Breast epithelium (tissue), 4 donors: ENCODE measurements around the gene SIAH1. TPM values are rescaled to one million over a fixed set of nuclear protein-coding genes. Genes with fewer than 3 reads are reported as not detected.
"Not testable (repeated sequence)": the region's sequence is repeated elsewhere in the genome, so short reads cannot be mapped to it uniquely, and the experiment has no call there.

Experiments used
- DNase-seq, 2 donors: peaks; one replicate each; pipeline ENCODE4 v3.0.0-alpha.2; 2019; ENCODE audit warnings: low spot score in 2 of 2
- H3K27ac ChIP-seq, 2 donors: fragments of 200-600 bp; sonication (generic) in 1 of 2; one replicate each; pipeline ENCODE4 v1.5.1; 2016 to 2019; ENCODE audit warnings: mild to moderate bottlenecking in 1 of 2
- H3K27me3 ChIP-seq, 2 donors: fragments of 200-600 bp; sonication (generic) in 1 of 2; one replicate each; pipeline versions ENCODE4 v1.5.1 to v1.6.0; 2017 to 2019; ENCODE audit warnings: control low read depth in 1 of 2, mild to moderate bottlenecking in 1 of 2
- H3K36me3 ChIP-seq: fragments of 200-600 bp; one replicate; pipeline ENCODE4 v1.5.1; 2019
- H3K4me1 ChIP-seq, 2 donors: fragments of 200-600 bp; sonication (generic); one replicate each; pipeline ENCODE4 v1.5.1; 2016 to 2019; ENCODE audit warnings: control low read depth in 1 of 2
- H3K4me3 ChIP-seq, 3 donors: fragments of 200-600 bp; sonication (generic); 1 replicate in 2 of 3; 2 replicates in 1 of 3; pipeline ENCODE4 v1.5.1; 2016 to 2019; ENCODE audit warnings: mild to moderate bottlenecking in 3 of 3, moderate library complexity in 2 of 3
- H3K9me3 ChIP-seq, 2 donors: fragments of 200-600 bp; sonication (generic) in 1 of 2; one replicate each; pipeline ENCODE4 v1.5.1; 2016 to 2019; ENCODE audit warnings: control low read depth in 1 of 2
- CTCF ChIP-seq, 3 donors: fragments of 450-650 bp; IDR thresholded peaks; one replicate each; pipeline ENCODE4 v1.5.1; 2016 to 2017; ENCODE audit warnings: antibody characterized with exemption in 3 of 3, mild to moderate bottlenecking in 3 of 3, moderate library complexity in 3 of 3
- POLR2A ChIP-seq: fragments of 450-650 bp; IDR thresholded peaks from one replicate; pipeline ENCODE4 v1.6.1; 2016; ENCODE audit warnings: antibody characterized with exemption, mild to moderate bottlenecking, moderate library complexity
- POLR2AphosphoS5 ChIP-seq, 3 donors: sonication (generic); formaldehyde crosslinking; IDR thresholded peaks; one replicate each; pipeline ENCODE4 v1.6.1; 2017; ENCODE audit warnings: antibody characterized with exemption in 3 of 3
- intact Hi-C: fragments of 100-400 bp; cut with DNase I; formaldehyde crosslinking; loops from one replicate; pipeline ENCODE4 v1.15.1; 2023; ENCODE audit warnings: low total_unique reads
- total RNA-seq, 3 donors: library from RNA; depleted of rRNA; stranded (reverse); fragments of >200 nt; gene quantifications; one replicate each; pipeline ENCODE4 v1.1.0, GENCODE V29; 2016

The SIAH1 gene
- total RNA-seq, 3 donors from 2014 or later: 36.2 to 45.2 (median 44.2) TPM

GRCh38 chr16:48321317-48322036 lies 63.7 kb downstream of the SIAH1 start:
- peaks cover 5% of the 10 kb centered on the region for H3K36me3 ChIP-seq
- TF ChIP-seq POLR2AphosphoS5 (IDR thresholded peaks at IDR 0.05) (no peak), POLR2A (no peak), CTCF (IDR thresholded peaks at IDR 0.05) (no peak)
- no peak for DNase-seq
- no peaks in the 10 kb centered on the region for H3K9me3 ChIP-seq
- intact Hi-C loops: no loop called here
- no peak overlapping the region for H3K27ac ChIP-seq
- no peaks in the 10 kb centered on the region for H3K27me3 ChIP-seq
- peaks cover 0 to 4% of the 10 kb centered on the region in 2 donors for H3K4me1 ChIP-seq
- no peak overlapping the region for H3K4me3 ChIP-seq

- Histone ChIP-seq H3K9me3 (no peaks in the 10 kb centered on the region), H3K27ac (no peak overlapping the region), H3K4me1 (peaks cover 0 to 4% of the 10 kb centered on the region in 2 donors), H3K4me3 (no peak overlapping the region), H3K36me3 (peaks cover 5% of the 10 kb centered on the region), H3K27me3 (no peaks in the 10 kb centered on the region)
- intact Hi-C loops: no loop called here
- no peak for DNase-seq
- TF ChIP-seq POLR2A: no peak
- no peak for TF ChIP-seq POLR2AphosphoS5 (IDR thresholded peaks at IDR 0.05)
- TF ChIP-seq CTCF (IDR thresholded peaks at IDR 0.05): no peak
Measured at GRCh38 chr16:48318630-48319029, 66.6 kb downstream of the SIAH1 start.

- H3K36me3 ChIP-seq: peaks cover 5% of the 10 kb centered on the region
- no peak overlapping the region for H3K4me3 ChIP-seq
- DNase-seq: no peak
- H3K27me3 ChIP-seq: no peaks in the 10 kb centered on the region
- H3K27ac ChIP-seq: no peak overlapping the region
- H3K9me3 ChIP-seq: peaks cover 0 to 7% of the 10 kb centered on the region in 2 donors
- intact Hi-C loops: no loop called here
- H3K4me1 ChIP-seq: peaks cover 0 to 4% of the 10 kb centered on the region in 2 donors
- no peak for TF ChIP-seq CTCF (IDR thresholded peaks at IDR 0.05)
- no peak for TF ChIP-seq POLR2A
- TF ChIP-seq POLR2AphosphoS5 (IDR thresholded peaks at IDR 0.05): no peak
Measured at GRCh38 chr16:48317614-48318315, 67.4 kb downstream of the SIAH1 start.

GRCh38 chr16:48317026-48317425 lies 68.2 kb downstream of the SIAH1 start:
- H3K4me1 ChIP-seq: peaks cover 0 to 4% of the 10 kb centered on the region in 2 donors
- no peak for DNase-seq

GRCh38 chr16:48313905-48314304 lies 71.3 kb downstream of the SIAH1 start:
- H3K4me1 ChIP-seq, intact Hi-C loops, H3K36me3 ChIP-seq, H3K4me3 ChIP-seq, DNase-seq, H3K27me3 ChIP-seq, H3K27ac ChIP-seq: not testable (repeated sequence)
- H3K9me3 ChIP-seq: peaks cover 10 to 39% of the 10 kb centered on the region in 2 donors

More at GRCh38 chr16:48317026-48317425, 68.2 kb downstream of the SIAH1 start:
- no peak overlapping the region for H3K27ac ChIP-seq
- intact Hi-C loops: no loop called here
- TF ChIP-seq POLR2AphosphoS5 (IDR thresholded peaks at IDR 0.05): no peak
- peaks cover under 1% of the 10 kb centered on the region for H3K36me3 ChIP-seq
- no peak overlapping the region for H3K4me3 ChIP-seq
- H3K9me3 ChIP-seq: peaks cover under 1 to 14% of the 10 kb centered on the region in 2 donors
- H3K27me3 ChIP-seq: no peaks in the 10 kb centered on the region
